HG03575 (cell line): ENCODE data around the gene SHROOM1.

Experiments used
- ATAC-seq: cut with Tn5 transposase; IDR thresholded peaks from one replicate; pipeline ENCODE4 v1.9.1; 2021; ENCODE audit not compliant: unreplicated experiment, insufficient number of reproducible peaks, low FRiP score; ENCODE audit errors: extremely low read depth

The SHROOM1 gene, protein sequence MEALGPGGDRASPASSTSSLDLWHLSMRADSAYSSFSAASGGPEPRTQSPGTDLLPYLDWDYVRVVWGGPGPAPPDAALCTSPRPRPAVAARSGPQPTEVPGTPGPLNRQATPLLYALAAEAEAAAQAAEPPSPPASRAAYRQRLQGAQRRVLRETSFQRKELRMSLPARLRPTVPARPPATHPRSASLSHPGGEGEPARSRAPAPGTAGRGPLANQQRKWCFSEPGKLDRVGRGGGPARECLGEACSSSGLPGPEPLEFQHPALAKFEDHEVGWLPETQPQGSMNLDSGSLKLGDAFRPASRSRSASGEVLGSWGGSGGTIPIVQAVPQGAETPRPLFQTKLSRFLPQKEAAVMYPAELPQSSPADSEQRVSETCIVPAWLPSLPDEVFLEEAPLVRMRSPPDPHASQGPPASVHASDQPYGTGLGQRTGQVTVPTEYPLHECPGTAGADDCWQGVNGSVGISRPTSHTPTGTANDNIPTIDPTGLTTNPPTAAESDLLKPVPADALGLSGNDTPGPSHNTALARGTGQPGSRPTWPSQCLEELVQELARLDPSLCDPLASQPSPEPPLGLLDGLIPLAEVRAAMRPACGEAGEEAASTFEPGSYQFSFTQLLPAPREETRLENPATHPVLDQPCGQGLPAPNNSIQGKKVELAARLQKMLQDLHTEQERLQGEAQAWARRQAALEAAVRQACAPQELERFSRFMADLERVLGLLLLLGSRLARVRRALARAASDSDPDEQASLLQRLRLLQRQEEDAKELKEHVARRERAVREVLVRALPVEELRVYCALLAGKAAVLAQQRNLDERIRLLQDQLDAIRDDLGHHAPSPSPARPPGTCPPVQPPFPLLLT

DNA sequence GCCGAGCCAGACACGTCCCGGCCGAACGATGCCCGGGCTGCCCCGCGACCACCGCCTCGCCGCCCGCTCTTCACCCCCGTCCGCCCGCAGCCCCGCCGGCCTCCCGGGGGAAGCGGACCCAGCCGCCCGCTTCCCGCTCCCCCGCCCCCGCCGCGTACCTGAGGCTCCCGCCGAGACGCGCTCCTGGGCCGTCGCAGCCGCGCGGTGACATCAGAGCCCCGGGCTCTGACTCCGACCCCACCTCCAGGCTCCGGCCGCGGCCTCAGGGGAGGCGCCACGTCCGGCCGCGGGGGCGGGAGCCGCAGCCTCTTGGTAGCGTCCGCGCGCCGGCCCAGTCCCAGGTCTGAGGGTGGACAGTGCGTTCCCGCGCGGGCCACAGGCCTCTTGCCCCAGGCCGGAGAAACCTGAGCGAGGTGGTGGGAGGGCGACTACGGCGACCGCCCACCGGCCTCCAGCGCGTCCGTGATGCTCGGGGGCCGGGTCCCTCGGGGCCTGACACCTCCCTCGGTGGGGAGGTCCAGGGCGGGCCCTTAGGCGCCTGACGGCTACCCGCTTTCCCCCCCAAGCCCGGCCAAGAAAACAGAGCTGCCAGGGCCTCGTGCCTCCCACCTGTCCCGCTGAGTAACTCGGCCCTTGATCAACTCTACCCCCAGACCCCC is at the start of gene SHROOM1:
SHROOM1 (minus strand) TSS at position 212 of the 659 bp plus-strand sequence. CDS start 4,507 bp downstream, outside the sequence.
- no peak for ATAC-seq

DNA sequence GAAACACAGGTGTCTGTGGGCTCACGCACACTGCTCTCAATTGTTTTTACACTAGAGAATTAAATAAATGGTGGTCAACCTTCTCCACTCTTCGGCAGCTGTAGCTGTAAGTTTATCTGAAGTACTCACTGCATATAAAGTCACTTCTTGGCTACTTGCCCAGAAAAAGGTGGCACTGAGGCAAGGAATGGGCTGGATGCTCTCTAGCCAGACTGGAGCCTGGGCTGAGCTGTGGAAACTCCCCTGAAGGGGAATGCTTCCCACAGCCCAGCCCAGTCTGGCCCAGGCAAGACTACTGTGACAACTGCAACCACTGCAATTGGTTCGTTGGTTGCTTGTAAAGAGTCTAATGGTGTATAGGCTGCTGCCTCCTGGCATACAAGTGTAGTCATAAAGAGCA is 47.5 kb upstream of the SHROOM1 start:
- ATAC-seq = no peak

DNA sequence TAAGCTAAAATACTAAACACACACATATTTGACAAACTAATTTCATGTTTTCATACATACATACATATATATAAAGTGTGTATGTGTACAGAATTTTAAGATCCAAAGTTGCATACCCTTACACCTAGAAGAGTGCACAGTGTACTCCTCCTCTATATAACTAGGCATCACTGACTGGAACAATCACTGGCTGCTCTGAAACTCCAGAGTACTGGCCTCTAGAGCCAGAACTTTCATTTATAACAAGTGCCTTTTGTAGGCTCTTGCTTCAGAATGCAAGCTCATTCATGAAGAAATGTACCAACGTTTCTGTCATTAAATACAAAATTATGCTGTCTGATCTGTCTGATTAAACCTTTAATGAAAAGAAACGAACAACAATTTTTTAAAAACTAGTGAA is 47.0 kb upstream of the SHROOM1 start:
- ATAC-seq = no peak

DNA sequence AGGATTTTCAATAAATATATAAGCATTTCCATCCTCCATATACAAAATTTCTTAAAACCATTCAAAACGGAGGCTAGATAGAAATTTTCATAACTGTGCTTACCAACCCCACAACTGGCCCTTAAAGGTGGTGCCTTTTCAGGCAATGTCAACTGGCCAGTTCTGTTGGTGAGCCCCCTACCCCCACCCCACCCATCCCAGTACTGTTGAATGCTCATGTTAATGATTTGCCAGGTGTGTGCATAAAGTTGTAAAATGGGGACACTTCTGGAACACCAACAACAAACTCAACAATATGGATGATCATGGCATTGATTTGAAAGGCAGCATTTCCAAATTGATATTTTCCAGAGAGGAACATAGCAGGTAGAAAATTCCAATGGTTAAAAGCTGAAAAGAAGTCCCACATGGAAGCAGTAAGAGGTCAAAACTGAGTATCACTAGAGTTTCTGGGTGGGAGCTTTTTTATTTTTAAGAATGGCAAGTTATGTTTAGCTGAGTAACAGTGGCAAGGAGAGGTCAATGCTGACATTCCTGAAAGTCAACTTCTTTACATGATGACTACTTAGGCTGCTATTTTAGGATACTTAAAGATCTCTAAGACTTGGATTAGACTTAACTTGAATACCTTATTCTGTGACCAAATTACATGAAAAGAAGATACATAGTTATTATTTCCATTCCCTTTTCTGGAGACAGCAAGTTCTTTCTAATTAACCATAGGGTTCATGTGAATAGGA is 45.7 kb upstream of the SHROOM1 start:
- ATAC-seq = no peak

DNA sequence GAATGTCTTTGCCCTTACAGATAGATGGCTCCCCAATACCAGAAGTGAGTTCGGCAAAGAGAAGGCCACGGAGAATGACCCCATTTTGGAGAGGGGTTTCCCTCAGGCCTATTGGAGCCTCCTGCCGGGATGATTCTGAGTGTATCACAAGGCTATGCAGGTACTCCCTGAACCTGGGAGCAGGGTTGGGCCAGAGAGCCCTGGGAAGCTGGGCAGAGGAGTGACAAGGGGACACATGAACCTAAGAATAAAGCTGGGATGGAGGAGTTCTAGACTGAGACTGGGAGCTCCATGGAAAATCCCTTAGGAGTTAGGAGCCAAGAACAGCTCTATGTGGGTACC is 43.5 kb upstream of the SHROOM1 start:
- ATAC-seq = no peak

DNA sequence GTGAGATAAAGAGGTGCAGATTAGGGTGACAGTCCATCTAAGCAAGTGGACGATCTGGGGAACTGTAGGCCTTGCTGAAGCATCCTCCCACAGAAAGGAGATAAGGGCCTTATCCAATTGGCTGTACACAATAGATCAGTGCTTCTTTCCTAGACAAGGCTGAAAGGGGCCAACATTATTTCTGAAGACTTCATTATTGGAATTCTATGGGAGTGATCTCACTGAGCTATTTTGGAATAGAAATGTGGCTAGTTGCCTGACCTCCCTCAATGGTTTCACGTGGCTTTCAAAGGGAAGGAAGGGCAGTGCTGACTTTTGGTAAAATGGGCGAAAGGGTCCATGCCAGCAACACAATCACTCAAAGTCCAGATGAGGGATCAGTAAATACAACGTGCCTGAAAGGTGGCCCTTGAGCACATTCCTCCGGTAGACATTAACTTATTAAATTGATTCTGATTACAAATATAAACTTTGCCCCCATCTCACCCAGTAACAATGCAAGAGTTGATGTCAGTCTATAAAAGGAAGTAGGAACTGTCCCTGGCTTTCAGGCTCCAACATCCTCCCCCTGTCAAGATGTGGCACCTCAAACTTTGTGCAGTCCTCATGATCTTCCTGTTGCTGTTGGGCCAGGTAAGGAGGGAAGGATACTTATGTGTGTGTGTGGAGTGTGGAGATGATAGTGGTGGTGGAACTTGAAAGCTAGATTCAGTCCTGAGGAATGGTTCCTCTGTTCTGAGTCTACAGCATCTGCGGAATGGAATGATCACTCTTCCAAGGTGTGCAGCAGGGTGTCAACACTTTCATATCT is 42.9 kb upstream of the SHROOM1 start, which contains the start of gene LEAP2:
LEAP2 (plus strand) TSS at position 550 of the 811 bp plus-strand sequence; CDS start at position 577, 27 bp downstream.
- ATAC-seq = no peak

DNA sequence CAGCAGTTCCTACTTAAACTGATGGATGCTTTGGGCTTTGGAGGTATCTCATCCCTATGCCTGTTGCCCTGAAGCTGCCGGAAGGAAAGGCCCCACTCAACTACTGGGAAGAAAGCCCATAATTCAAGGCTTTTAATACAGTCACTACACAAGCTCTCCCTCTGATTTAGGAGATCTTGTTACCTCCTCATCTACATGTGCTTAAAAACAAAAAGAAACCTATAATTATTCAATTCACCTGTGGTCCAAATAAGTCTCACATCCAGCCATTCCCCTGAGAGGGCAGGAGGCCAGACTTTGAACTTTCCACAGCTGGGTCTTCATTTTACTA is 42.3 kb upstream of the SHROOM1 start:
- ATAC-seq = no peak

DNA sequence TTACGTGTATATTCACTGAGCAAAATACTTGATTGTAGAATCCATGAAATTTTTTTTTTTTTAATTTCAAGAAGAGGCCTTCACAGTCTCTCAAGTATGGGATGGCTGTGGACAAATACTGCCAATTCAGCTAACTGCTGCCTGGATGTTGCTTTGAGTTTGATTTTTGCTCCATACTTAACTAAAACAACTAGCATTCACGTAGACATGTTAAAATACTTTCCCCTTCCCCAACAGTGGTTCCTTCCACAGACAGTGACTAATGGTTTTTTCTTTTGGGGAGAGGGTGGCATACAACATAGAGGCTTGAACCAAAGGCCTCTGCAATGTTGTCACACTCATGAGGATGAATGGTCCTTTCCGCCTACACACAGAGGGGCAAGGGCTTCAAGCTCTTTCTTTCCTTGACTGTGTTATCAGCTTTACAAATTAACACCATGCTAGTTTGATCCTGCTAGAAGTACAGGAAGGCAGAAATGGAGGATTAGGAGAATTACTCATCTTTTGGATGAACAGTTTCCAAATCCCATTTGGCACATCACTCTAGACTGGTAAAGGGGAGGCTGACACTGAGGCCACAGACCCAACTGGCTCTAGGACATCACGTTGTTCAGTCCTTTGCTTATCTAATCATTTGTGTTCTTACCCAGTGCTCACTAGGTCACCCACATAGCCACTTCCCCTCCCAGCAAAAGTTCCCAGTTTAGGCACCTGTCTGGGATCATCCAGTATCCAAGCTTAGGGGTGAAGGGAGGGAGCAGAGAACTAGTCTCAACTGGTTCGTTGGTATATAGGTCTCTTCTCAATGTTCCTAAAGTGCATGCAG is 41.2 kb upstream of the SHROOM1 start:
- no peak for ATAC-seq

DNA sequence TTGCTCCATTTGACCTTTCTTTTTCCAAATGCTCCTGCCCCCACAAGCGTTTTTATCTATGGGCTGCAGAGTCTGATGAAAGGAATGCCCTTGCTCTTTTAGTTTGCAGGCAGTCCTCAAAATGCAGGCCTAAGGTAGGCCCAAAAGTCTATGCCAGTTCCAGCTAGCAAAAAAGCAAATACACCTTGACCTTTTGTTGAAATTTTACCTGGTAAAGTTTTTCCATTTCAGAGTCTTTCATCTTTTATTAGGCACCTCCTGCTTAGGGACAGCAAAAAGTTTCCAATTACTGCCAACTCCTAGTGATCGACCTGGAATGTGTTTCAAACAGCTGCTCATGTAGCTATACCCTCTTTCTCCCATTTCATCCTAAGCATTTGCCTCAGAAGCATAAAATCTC is 40.4 kb upstream of the SHROOM1 start:
- ATAC-seq = no peak

DNA sequence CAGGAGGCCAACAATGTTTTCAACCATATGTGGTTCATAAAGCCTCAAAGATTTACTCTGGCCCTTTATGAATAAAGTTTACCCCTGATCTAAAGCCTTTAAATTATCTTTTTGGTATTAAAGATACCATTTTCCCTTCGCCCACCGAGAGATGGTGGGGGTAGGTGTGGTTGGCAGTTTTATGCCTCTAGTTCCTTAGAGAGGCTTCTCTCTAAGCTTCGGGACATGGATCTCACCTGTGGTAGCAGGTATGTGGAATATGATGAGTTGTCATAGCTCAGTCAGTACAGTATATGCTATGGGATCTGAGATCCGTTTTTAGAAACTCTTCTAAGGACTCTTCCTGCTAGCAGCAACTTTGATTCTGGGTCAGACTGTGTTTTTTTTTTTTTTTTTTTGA is 38.3 kb upstream of the SHROOM1 start:
- ATAC-seq = no peak

DNA sequence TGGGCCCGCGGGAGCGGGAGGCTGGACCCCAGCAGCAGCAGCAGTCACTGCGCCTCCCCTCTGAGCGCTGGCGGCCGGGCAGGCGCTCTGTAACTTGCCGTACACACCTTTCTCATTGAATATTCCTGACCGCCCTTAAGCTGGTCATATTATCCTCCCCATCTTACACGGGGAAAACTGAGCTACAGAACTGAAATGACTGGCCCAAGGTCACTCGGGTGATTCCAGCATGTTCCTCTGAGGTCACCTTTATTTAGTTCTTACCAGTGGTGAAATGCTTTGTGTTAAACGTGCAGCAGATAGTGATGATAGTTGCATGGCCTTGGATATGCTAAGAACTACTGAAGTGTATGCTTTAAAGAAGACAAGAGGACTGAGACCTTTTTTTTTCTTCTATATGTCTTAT is 36.6 kb upstream of the SHROOM1 start:
- no peak for ATAC-seq

DNA sequence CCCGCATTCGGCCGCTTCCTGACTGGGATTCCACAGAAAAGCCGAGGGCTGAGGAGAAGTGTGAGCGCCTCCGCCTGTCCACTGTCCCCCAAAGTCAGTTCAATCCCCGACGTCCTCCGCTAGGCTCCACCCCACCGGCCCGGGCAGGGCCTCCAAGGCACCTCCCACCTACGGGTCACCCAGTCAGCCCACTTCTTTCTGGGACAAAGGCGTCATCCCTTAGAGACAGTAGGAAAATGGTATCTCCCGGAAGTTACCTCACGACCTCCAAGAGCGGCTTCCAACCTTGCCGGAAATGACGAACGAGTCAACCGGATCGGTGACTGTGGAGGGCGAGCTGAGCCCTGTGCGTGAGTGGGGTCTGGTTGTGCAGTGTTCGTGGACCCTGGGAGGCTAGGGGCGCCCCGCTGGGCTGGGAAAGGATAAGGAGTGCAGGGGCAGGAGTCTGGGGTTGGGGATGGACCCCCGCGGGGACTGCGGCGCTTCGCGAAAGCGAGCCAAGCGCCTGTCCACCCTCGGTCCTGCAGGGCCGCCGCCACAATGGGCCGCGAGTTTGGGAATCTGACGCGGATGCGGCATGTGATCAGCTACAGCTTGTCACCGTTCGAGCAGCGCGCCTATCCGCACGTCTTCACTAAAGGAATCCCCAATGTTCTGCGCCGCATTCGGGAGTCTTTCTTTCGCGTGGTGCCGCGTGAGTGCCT is 36.0 kb upstream of the SHROOM1 start, which contains the start of the genes GDF9 and UQCRQ:
GDF9 (minus strand) TSS at position 128 of the 704 bp plus-strand sequence. CDS start 1,936 bp downstream, outside the sequence.
UQCRQ (plus strand) TSS at position 301 of the 704 bp plus-strand sequence; CDS start at position 541, 240 bp downstream.
- ATAC-seq = peak; percentile 96

DNA sequence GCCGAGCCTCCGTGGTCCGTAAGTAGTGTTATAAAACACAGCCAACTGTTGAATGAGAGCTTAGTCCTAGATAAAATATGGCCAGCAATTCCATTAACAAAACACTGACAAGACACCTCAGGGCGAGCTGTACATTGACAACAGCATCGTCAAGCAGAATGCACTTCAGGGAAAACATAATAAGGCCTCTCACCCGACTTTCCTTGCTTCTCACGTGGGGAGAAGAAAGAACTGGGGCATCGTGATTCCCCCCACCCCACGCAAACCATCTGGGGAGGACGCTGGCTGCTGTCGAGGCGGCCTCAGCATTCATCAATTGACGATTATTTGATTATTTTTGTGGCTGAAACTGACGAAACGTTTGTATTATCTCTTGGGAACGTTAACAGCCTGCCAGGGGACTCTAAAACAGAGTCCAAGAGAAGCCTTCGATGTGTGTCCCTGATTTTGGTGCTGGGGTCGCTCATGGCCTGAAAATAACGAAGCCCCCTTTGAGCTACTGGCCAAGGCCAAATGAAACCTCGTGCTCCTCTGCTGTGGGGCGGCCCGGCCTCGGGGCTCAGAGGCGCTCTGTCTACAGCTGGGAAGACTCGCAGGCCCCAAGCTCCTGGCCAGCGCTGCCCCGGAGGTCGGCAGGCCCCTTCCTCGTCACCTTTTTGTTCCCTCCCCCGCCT is 35.4 kb upstream of the SHROOM1 start:
- no peak for ATAC-seq

DNA sequence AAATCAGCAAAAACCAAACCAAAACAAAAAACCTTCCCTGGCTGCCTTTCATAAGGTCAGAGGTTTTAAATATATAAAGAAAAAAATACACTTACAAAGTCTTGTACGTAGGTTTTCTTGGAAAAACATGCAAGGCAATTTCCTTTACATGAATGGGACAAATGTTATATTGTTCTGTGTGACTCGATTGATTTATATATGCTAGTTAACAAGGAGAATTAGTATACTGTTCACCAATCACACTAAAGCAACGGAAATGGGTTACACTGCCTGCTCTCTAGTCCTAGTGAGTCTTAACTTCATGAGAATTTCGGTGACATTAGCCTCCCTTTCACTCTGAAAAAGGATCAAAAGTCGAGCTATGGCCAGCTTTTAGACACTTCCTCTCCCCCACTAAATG is 30.3 kb upstream of the SHROOM1 start:
- ATAC-seq = no peak

DNA sequence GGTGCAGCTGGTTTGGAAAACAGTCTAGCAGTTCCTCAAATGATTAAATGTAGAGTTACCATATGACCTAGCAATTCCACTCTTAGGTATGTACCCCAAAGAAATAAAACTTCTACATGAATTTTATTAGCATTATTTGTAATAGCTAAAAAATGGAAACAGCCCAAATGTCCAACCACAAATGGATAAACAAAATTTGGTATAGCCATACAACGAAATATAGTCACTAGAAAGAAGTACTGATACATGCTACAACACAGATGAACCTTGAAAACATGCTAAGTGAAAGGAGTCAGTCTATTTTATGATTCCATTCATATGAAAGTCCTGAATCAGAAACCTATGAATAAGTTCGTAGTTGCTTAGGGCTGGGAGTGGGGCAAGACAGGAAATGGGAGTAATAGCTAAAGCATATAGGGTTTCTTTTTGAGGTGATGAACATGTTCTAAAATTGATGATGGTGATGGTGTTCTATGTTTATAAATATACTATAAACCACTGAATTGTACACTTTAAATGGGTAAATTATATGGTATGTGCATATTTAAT is 29.5 kb upstream of the SHROOM1 start:
- no peak for ATAC-seq

DNA sequence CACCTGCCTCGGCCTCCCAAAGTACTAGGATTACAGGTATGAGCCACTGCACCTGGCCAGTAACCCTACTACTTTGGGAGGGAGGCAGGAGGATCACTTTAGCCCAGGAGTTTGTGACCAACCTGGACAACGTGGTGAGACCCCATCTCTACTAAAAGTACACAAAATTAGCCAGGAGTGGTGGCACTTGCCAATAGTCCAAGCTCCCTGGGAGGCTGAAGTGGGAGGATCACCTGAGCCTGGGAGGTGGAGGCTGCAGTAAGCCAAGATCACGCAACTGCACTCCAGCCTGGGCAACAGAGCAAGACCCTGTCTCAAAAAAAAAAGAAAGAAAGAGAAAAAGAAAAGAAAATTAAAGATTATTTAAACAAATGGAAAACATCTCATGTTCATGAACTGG is 25.6 kb upstream of the SHROOM1 start:
- ATAC-seq = no peak
